IMR-90 (cell line): ENCODE data around the gene STAC3. TPM values are rescaled to one million over a fixed set of nuclear protein-coding genes. Genes with fewer than 3 reads are reported as not detected.

Experiments used
- ATAC-seq: fragments of 200-7000 bp; cut with Tn5 transposase; 2 replicates; pipeline ENCODE4 v1.9.1; 2020; ENCODE audit warnings: low read depth, mild to moderate bottlenecking, moderate library complexity
- BruUV-seq: library from RNA; stranded (reverse); fragments of 400-500 nt; replicated peaks from 2 replicates; lab custom pipeline; 2021; lab: Mats Ljungman, UMichigan
- CTCF ChIA-PET: fragments of 300-600 bp; formaldehyde crosslinking; extraction: SDS; loops from one replicate; lab custom pipeline; 2021; ENCODE audit warnings: antibody characterized with exemption; lab: Yijun Ruan, JAX
- POLR2A ChIA-PET: fragments of 300-600 bp; sonication (Branson Sonifier 250); formaldehyde crosslinking; loops from one replicate; lab custom pipeline; 2022; ENCODE audit warnings: antibody characterized with exemption; ENCODE audit not compliant: unreplicated experiment; lab: Charles Lee
- DNase-seq: peaks from one replicate; pipeline ENCODE4 v3.0.0; 2013
- H2AFZ ChIP-seq: replicated peaks from 2 replicates; pipeline ENCODE3; 2013; ENCODE audit warnings: low read length, mild to moderate bottlenecking; ENCODE audit not compliant: poor library complexity
- H2AK5ac ChIP-seq: 2 replicates; pipeline ENCODE4 v1.6.1; 2013; ENCODE audit warnings: low read depth, low read length, inconsistent platforms
- H2AK9ac ChIP-seq: replicated peaks from 2 replicates; pipeline ENCODE3; 2013; ENCODE audit warnings: mild to moderate bottlenecking, low read depth, low read length, moderate library complexity; ENCODE audit not compliant: poor library complexity
- H2BK120ac ChIP-seq: 2 replicates; pipeline ENCODE4 v1.6.1; 2013; ENCODE audit warnings: low read depth, low read length, inconsistent platforms
- H2BK15ac ChIP-seq: 3 replicates; pipeline ENCODE4 v1.6.1; 2013; ENCODE audit warnings: low read depth, low read length, inconsistent platforms
- H2BK20ac ChIP-seq: 2 replicates; pipeline ENCODE4 v1.6.1; 2013; ENCODE audit warnings: low read depth, mild to moderate bottlenecking, inconsistent platforms, low read length, moderate library complexity
- H2BK5ac ChIP-seq: 2 replicates; pipeline ENCODE4 v1.6.1; 2013; ENCODE audit warnings: mild to moderate bottlenecking, low read depth, low read length, inconsistent platforms; ENCODE audit not compliant: poor library complexity, severe bottlenecking
- H3K14ac ChIP-seq: replicated peaks from 2 replicates; pipeline ENCODE4 v1.6.1; 2013; ENCODE audit warnings: low read depth, low read length, inconsistent platforms
- H3K18ac ChIP-seq: 2 replicates; pipeline ENCODE4 v1.6.1; 2013; ENCODE audit warnings: low read depth, low read length, control low read depth
- H3K23ac ChIP-seq: 2 replicates; pipeline ENCODE4 v1.6.1; 2013; ENCODE audit warnings: low read depth, low read length, inconsistent platforms
- H3K27ac ChIP-seq: 2 replicates; pipeline ENCODE4 v1.5.1; 2013; ENCODE audit warnings: mild to moderate bottlenecking, control low read depth, low read length; ENCODE audit not compliant: insufficient read depth
- H3K27me3 ChIP-seq: 2 replicates; pipeline ENCODE4 v1.6.1; 2013; ENCODE audit warnings: low read length; ENCODE audit not compliant: control insufficient read depth, insufficient read depth
- H3K36me3 ChIP-seq: 2 replicates; pipeline ENCODE4 v1.6.1; 2013; ENCODE audit warnings: low read length, mixed read lengths; ENCODE audit not compliant: control insufficient read depth, insufficient read depth
- H3K4ac ChIP-seq: 2 replicates; pipeline ENCODE4 v1.6.1; 2013; ENCODE audit warnings: low read depth, low read length, inconsistent platforms
- H3K4me1 ChIP-seq: 2 replicates; pipeline ENCODE4 v1.6.1; 2013; ENCODE audit warnings: low read length, mixed read lengths; ENCODE audit not compliant: control insufficient read depth, insufficient read depth
- H3K4me2 ChIP-seq: 2 replicates; pipeline ENCODE4 v1.6.1; 2013; ENCODE audit warnings: low read depth, mild to moderate bottlenecking, control low read depth, low read length, moderate library complexity
- H3K4me3 ChIP-seq: 2 replicates; pipeline ENCODE4 v1.5.1; 2013; ENCODE audit warnings: low read depth, mild to moderate bottlenecking, control low read depth, low read length, moderate library complexity; ENCODE audit not compliant: insufficient read depth
- H3K56ac ChIP-seq: 2 replicates; pipeline ENCODE4 v1.6.1; 2013; ENCODE audit warnings: low read length, inconsistent platforms; ENCODE audit not compliant: insufficient read depth; ENCODE audit errors: extremely low read depth
- H3K79me1 ChIP-seq, 2 experiments: 2 replicates each; pipeline ENCODE4 v1.6.1; 2013; ENCODE audit warnings: low read length in 2 of 2, inconsistent platforms in 1 of 2, low read depth in 1 of 2
- H3K9ac ChIP-seq: 2 replicates; pipeline ENCODE4 v1.6.1; 2013; ENCODE audit warnings: low read depth, low read length, control low read depth
- H3K9me1 ChIP-seq: 2 replicates; pipeline ENCODE4 v1.6.1; 2013; ENCODE audit warnings: low read length, inconsistent platforms; ENCODE audit not compliant: insufficient read depth
- H3K9me3 ChIP-seq: 2 replicates; pipeline ENCODE4 v1.6.1; 2013; ENCODE audit warnings: low read length; ENCODE audit not compliant: control insufficient read depth, insufficient read depth
- H4K20me1 ChIP-seq: 2 replicates; pipeline ENCODE4 v1.6.1; 2013; ENCODE audit warnings: low read length, inconsistent platforms; ENCODE audit not compliant: insufficient read depth
- H4K5ac ChIP-seq: 2 replicates; pipeline ENCODE4 v1.6.1; 2013; ENCODE audit warnings: mild to moderate bottlenecking, low read depth, low read length, control low read depth
- H4K8ac ChIP-seq, 2 experiments: 2 replicates each; pipeline ENCODE4 v1.6.1; 2013; ENCODE audit warnings: low read depth in 2 of 2, low read length in 2 of 2, control low read depth in 1 of 2, inconsistent platforms in 1 of 2
- H4K91ac ChIP-seq: 2 replicates; pipeline ENCODE4 v1.6.1; 2013; ENCODE audit warnings: low read depth, low read length, inconsistent platforms; ENCODE audit not compliant: insufficient read depth
- CEBPB ChIP-seq: IDR thresholded peaks from 2 replicates; pipeline ENCODE4 v1.6.1; 2012; ENCODE audit warnings: low read depth, low read length, improper control_type of control experiment
- ELK1 ChIP-seq: fragments of 150-350 bp; IDR thresholded peaks from 2 replicates; pipeline ENCODE4 v1.6.1; 2016; ENCODE audit warnings: low read depth, mild to moderate bottlenecking, low read length, moderate library complexity, borderline replicate concordance
- FOS ChIP-seq: fragments of 150-350 bp; IDR thresholded peaks from 2 replicates; pipeline ENCODE4 v1.6.1; 2016; ENCODE audit warnings: low read depth, low read length
- MAFK ChIP-seq: IDR thresholded peaks from 2 replicates; pipeline ENCODE4 v1.6.1; 2012; ENCODE audit warnings: low read depth, low read length, improper control_type of control experiment
- MAZ ChIP-seq: IDR thresholded peaks from 2 replicates; pipeline ENCODE4 v1.6.1; 2012; ENCODE audit warnings: low read depth, mild to moderate bottlenecking, low read length, improper control_type of control experiment, moderate library complexity, borderline replicate concordance
- MXI1 ChIP-seq: IDR thresholded peaks from 2 replicates; pipeline ENCODE4 v1.6.1; 2012; ENCODE audit warnings: low read depth, mild to moderate bottlenecking, low read length, moderate library complexity, borderline replicate concordance
- NFE2L2 ChIP-seq: fragments of 150-350 bp; IDR thresholded peaks from 2 replicates; pipeline ENCODE4 v1.6.1; 2016; ENCODE audit warnings: low read depth, mild to moderate bottlenecking, low read length
- POLR2A ChIP-seq: IDR thresholded peaks from 2 replicates; pipeline ENCODE4 v1.6.1; 2012; ENCODE audit warnings: mild to moderate bottlenecking, low read depth, low read length
- RAD21 ChIP-seq: IDR thresholded peaks from 2 replicates; pipeline ENCODE4 v1.6.1; 2012; ENCODE audit warnings: low read length, improper control_type of control experiment
- RCOR1 ChIP-seq: IDR thresholded peaks from 2 replicates; pipeline ENCODE4 v1.6.1; 2012; ENCODE audit warnings: mild to moderate bottlenecking, low read length, improper control_type of control experiment; ENCODE audit not compliant: insufficient replicate concordance
- RFX5 ChIP-seq: IDR thresholded peaks from 2 replicates; pipeline ENCODE4 v1.8.0; 2012; ENCODE audit warnings: low read depth, mild to moderate bottlenecking, low read length, moderate library complexity
- SMC3 ChIP-seq: fragments of 150-350 bp; IDR thresholded peaks from 2 replicates; pipeline ENCODE4 v1.6.1; 2016; ENCODE audit warnings: low read depth, mild to moderate bottlenecking, antibody characterized with exemption, low read length, moderate library complexity
- USF2 ChIP-seq: fragments of 150-350 bp; IDR thresholded peaks from 2 replicates; pipeline ENCODE4 v1.6.1; 2017; ENCODE audit warnings: mild to moderate bottlenecking, antibody characterized with exemption, low read length, low read depth
- WGBS, 2 experiments: methylation state at CpG; one replicate each; pipeline versions ENCODE4 v1.1.5 to v1.1.7; 2013; ENCODE audit warnings: missing lambda C conversion rate in 2 of 2; ENCODE audit not compliant: insufficient read length in 1 of 2; ENCODE audit errors: extremely low coverage in 2 of 2; 5-methylcytosine and 5-hydroxymethylcytosine counted together
- dilution Hi-C: fragments of 300-500 bp; cut with HindIII; formaldehyde crosslinking; loops from one replicate; pipeline ENCODE4 v1.14.3; 2018; ENCODE audit warnings: low sequenced_read_pairs; ENCODE audit not compliant: unreplicated experiment
- in situ Hi-C: fragments of 300-500 bp; cut with MboI; formaldehyde crosslinking; loops from 3 replicates; pipeline ENCODE4 v1.14.3; 2019; ENCODE audit warnings: low sequenced_read_pairs, inconsistent platforms, mixed read lengths
- intact Hi-C: fragments of 100-400 bp; cut with micrococcal nuclease; formaldehyde crosslinking; loops from 2 replicates; pipeline ENCODE4 v1.10.0; 2022
- polyA plus RNA-seq, 3 experiments: library from polyadenylated mRNA; depleted of rRNA; stranded (reverse); fragments of >200 nt; gene quantifications; 2 replicates each; pipeline ENCODE4 v1.2.3, GENCODE V29; 2012; ENCODE audit warnings: low replicate concordance in 1 of 3
- total RNA-seq: library from RNA; depleted of rRNA; stranded (reverse); fragments of >200 nt; gene quantifications from 2 replicates; pipeline ENCODE4 v1.2.3, GENCODE V29; 2012
- TF ChIP-seq, protein P1 (sequence below): conservative IDR thresholded peaks from 2 replicates; pipeline ENCODE4 v1.5.1; 2012; ENCODE audit warnings: mild to moderate bottlenecking, low read depth, low read length, improper control_type of control experiment

STAC3 gene
- total and polyA plus RNA-seq, 2 of the 4 experiments (the other 2 are of a cell fraction) = 0.18 to 0.67 TPM

- H4K5ac ChIP-seq = no peak overlapping the region
- H3K4me1 ChIP-seq = no peaks in the 10 kb centered on the region
- peaks cover 4 to 11% of the 10 kb centered on the region in 2 experiments; a peak in 2 of 4 replicates for H3K79me1 ChIP-seq
- ATAC-seq (no peak), DNase-seq (no peak)
- H3K9me1 ChIP-seq = no peaks in the 10 kb centered on the region
- intact Hi-C loops = no loop called here
- TF ChIP-seq MAFK (no peak), MAZ (no peak), USF2 (no peak), RAD21 (no peak), POLR2A (no peak), RFX5 (no peak), CEBPB (no peak), MXI1 (no peak), ELK1 (no peak), RCOR1 (no peak), NFE2L2 (no peak), SMC3 (no peak), FOS (no peak)
- TF ChIP-seq, protein P1, sequence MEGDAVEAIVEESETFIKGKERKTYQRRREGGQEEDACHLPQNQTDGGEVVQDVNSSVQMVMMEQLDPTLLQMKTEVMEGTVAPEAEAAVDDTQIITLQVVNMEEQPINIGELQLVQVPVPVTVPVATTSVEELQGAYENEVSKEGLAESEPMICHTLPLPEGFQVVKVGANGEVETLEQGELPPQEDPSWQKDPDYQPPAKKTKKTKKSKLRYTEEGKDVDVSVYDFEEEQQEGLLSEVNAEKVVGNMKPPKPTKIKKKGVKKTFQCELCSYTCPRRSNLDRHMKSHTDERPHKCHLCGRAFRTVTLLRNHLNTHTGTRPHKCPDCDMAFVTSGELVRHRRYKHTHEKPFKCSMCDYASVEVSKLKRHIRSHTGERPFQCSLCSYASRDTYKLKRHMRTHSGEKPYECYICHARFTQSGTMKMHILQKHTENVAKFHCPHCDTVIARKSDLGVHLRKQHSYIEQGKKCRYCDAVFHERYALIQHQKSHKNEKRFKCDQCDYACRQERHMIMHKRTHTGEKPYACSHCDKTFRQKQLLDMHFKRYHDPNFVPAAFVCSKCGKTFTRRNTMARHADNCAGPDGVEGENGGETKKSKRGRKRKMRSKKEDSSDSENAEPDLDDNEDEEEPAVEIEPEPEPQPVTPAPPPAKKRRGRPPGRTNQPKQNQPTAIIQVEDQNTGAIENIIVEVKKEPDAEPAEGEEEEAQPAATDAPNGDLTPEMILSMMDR = no peak
- peaks cover 96% of the 10 kb centered on the region for H3K36me3 ChIP-seq
- no peak overlapping the region for H2BK5ac ChIP-seq
- H3K14ac ChIP-seq = no peak overlapping the region
- H3K9ac ChIP-seq = no peak overlapping the region
- H3K56ac ChIP-seq = no peak overlapping the region
- in situ Hi-C loops = no loop called here
- no peaks in the 10 kb centered on the region for H3K9me3 ChIP-seq
- no peak overlapping the region for H2BK120ac ChIP-seq
- H3K4ac ChIP-seq = no peak overlapping the region
- peaks cover 11% of the 10 kb centered on the region for H4K20me1 ChIP-seq
- no peak overlapping the region for H2BK20ac ChIP-seq
- ChIA-PET POLR2A (no interaction called here), CTCF (no interaction called here)
- H3K23ac ChIP-seq = no peak overlapping the region
- H4K91ac ChIP-seq = no peak overlapping the region
- no peak overlapping the region for H3K4me3 ChIP-seq
- no peak overlapping the region for H3K27ac ChIP-seq
- dilution Hi-C loops = no loop called here
- no peak overlapping the region for H2AK9ac ChIP-seq
- no peak overlapping the region for H4K8ac ChIP-seq
- no peak overlapping the region for H3K4me2 ChIP-seq
- BruUV-seq = no TSS peak
- WGBS, 2 experiments = 97% methylated on average over 9 of the region's 26 CpGs; no CpG with 5 or more reads in 1 of the 2 experiments
- no peak overlapping the region for H2BK15ac ChIP-seq
- H2AK5ac ChIP-seq = no peak overlapping the region
- no peaks in the 10 kb centered on the region for H3K27me3 ChIP-seq
- no peak overlapping the region for H3K18ac ChIP-seq
- no peak overlapping the region for H2AFZ ChIP-seq
Measured at GRCh38 chr12:57205186-57205585, 45.8 kb downstream of the STAC3 start.
